GM12891 (cell line): ENCODE data around the gene USP44.
A peak's percentile ranks its signal among the peaks of the same experiment; 100 is the strongest.

Source experiments
- DNase-seq: peaks from one replicate; pipeline ENCODE4 v3.0.0; 2011; ENCODE audit warnings: low spot score; ENCODE audit not compliant: insufficient read length
- FAIRE-seq: peaks from 2 replicates; lab custom pipeline; 2011; peaks lifted over from hg19 to GRCh38; lab: Jason Lieb, UNC
- PAX5 ChIP-seq: IDR thresholded peaks from 2 replicates; pipeline ENCODE4 v1.6.1; 2011; ENCODE audit warnings: low read length, moderate library complexity, mild to moderate bottlenecking; ENCODE audit not compliant: insufficient read depth, severe bottlenecking
- POLR2A ChIP-seq: IDR thresholded peaks from 2 replicates; pipeline ENCODE4 v1.6.1; 2011; ENCODE audit warnings: low read depth, low read length, control low read depth
- POLR2AphosphoS5 ChIP-seq: IDR thresholded peaks from 2 replicates; pipeline ENCODE4 v1.6.1; 2011; ENCODE audit warnings: low read depth, low read length, control low read depth
- POU2F2 ChIP-seq: IDR thresholded peaks from 2 replicates; pipeline ENCODE4 v1.6.1; 2011; ENCODE audit warnings: low read depth, mild to moderate bottlenecking, control low read depth, low read length, moderate library complexity
- SPI1 ChIP-seq: IDR thresholded peaks from 2 replicates; pipeline ENCODE4 v1.6.1; 2011; ENCODE audit warnings: low read depth, low read length, control low read depth
- TAF1 ChIP-seq: IDR thresholded peaks from 2 replicates; pipeline ENCODE4 v1.6.1; 2011; ENCODE audit warnings: low read depth, low read length, control low read depth

USP44 gene

DNA sequence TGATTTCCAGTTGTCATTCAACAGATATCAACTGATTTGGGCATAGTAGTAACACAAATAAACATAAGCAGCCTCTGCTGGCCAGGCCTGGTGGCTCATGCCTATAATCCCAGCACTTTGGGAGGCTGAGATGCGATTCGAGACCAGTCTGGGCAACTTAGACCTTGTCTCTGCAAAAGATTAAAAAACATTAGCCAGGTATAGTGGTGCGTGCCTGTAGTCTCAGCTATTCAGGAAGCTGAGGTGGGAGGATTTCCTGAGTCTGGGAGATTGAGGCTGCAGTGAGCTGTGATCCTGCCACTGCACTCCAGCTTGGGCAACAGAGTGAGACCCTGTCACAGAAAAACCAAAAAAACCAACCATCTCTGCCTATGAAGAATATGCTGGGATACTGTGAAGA lies 70.2 kb downstream of the USP44 start:
- FAIRE-seq (no peak), DNase-seq (no peak)
- TF ChIP-seq POU2F2 = no peak
- TF ChIP-seq PAX5 = no peak
- TF ChIP-seq TAF1 = no peak
- TF ChIP-seq POLR2AphosphoS5 = no peak
- no peak for TF ChIP-seq SPI1
- TF ChIP-seq POLR2A = no peak

DNA sequence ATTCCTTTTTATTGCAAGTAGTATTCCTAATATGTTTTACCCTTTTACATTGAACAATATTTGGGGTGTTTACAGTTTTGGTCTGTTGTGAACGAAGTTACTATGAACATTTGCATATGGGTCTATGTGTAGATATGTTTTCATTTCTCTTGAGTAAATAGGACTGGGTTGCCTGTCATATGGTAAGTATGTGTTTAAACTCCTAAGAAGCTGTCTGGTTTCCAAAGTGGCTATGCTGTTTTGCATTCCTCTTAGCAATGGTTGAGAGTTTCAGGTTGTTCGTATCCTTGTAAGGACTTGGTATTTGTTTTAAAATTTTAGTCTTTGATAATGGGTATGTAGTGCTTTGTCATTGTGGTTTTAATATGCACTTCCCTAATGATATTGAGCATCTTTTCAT lies 71.0 kb downstream of the USP44 start:
- TF ChIP-seq POU2F2 (no peak), PAX5 (no peak), TAF1 (no peak), POLR2A (no peak), POLR2AphosphoS5 (no peak), SPI1 (no peak)
- no peak for DNase-seq
- FAIRE-seq = no peak

- DNase-seq (no peak), FAIRE-seq (no peak)
- TF ChIP-seq POLR2AphosphoS5 = no peak
- TF ChIP-seq PAX5 = no peak
- no peak for TF ChIP-seq SPI1
- no peak for TF ChIP-seq POU2F2
- no peak for TF ChIP-seq POLR2A
- TF ChIP-seq TAF1 = no peak
These were observed 76.7 kb downstream of the USP44 start for GRCh38 chr12:95474660-95474958.

DNA sequence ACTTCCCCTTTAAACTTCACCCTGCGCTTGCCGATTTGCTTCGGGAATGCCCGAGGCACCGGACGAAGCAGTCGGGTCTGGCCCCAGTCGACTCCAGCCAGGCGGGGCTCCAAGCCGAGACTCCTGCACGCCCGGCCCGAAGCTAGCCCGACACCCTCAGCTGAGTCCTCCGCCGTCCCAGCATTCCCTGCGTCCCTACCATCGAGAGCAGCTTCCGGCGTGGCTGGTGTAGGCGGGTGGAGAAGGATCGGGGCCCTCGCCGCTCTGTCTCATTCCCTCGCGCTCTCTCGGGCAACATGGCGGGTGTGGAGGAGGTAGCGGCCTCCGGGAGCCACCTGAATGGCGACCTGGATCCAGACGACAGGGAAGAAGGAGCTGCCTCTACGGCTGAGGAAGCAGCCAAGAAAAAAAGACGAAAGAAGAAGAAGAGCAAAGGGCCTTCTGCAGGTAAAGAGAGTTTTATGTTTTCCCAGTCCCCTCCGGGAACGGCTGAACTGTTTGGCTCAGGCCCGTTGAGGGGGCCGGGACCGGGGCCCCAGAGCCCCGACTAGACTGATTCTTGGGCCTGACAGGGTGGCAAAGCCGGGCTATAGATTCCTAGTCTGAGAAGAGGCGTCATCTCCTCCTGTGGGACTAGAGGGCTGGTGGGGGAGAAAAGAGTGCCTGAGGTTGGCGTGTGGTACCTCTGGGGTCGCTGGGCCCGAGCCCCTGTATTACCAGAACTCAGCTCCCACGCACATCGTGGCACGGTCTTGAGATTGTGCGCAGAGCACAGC lies 77.2 kb downstream of the USP44 start, which contains the start of gene METAP2:
Gene METAP2 (plus strand): TSS at position 269 of the 776 bp plus-strand sequence. CDS start 28 bp downstream, at position 297.
- DNase-seq = peak; percentile 79
- peak; percentile 99 for TF ChIP-seq POLR2AphosphoS5
- TF ChIP-seq TAF1 = peak; percentile 99
- TF ChIP-seq SPI1 = no peak
- TF ChIP-seq POLR2A = peak; percentile 98
- TF ChIP-seq PAX5 = no peak
- peak; percentile 86 for TF ChIP-seq POU2F2
- FAIRE-seq = peak; percentile 97

- DNase-seq (peak; percentile 17), FAIRE-seq (no peak)
- TF ChIP-seq SPI1 = 0 out of 2 replicates have a peak, but pooled peaks have one; percentile 8
- no peak for TF ChIP-seq POLR2AphosphoS5
- TF ChIP-seq PAX5 = peak; percentile 83
- no peak for TF ChIP-seq POLR2A
- no peak for TF ChIP-seq POU2F2
- TF ChIP-seq TAF1 = no peak
These were observed 77.9 kb downstream of the USP44 start for GRCh38 chr12:95473231-95473883.

DNA sequence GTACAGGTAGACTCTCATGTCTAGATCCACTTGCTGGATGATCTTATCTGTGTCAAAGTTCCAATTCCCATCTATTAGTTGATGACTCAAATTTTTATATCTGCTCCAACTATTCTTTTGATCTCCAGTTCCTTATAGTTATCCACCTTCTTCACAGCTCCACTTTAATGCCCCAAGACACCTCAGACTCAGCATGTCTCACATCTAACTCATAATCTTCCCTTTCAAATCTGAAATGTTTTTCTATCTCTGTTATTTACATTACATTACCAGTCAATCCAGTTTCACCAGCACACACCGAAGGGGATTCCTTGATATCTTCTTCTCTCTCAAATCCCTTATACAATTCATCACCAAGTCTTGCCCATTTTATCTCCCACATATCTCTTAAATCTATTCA lies 81.0 kb downstream of the USP44 start:
- DNase-seq = no peak
- TF ChIP-seq POLR2AphosphoS5 = no peak
- TF ChIP-seq POU2F2 = no peak
- no peak for TF ChIP-seq SPI1
- no peak for TF ChIP-seq TAF1
- no peak for TF ChIP-seq PAX5
- FAIRE-seq = no peak
